HFF-Myc (cell line): Measurements from ENCODE around the gene EYS.

Experiments used
- DNase-seq: peaks from one replicate; pipeline ENCODE4 v3.0.0-alpha.2; 2011; ENCODE audit warnings: low read depth; ENCODE audit errors: extremely low read depth
- H3K4me3 ChIP-seq: replicated peaks from 2 replicates; pipeline ENCODE4 v1.5.1; 2011; ENCODE audit warnings: low read depth, mild to moderate bottlenecking, control low read depth, low read length
- TF ChIP-seq, protein P1 (sequence below): IDR thresholded peaks from 2 replicates; pipeline ENCODE4 v1.5.1; 2012; ENCODE audit warnings: mild to moderate bottlenecking, low read depth, low read length, control low read depth; ENCODE audit errors: missing control alignments

The EYS gene

GRCh38 chr6:64289931-64290330 is 1417.1 kb downstream of the EYS start:
- no peak overlapping the region for H3K4me3 ChIP-seq
- no peak for DNase-seq
- TF ChIP-seq, protein P1, sequence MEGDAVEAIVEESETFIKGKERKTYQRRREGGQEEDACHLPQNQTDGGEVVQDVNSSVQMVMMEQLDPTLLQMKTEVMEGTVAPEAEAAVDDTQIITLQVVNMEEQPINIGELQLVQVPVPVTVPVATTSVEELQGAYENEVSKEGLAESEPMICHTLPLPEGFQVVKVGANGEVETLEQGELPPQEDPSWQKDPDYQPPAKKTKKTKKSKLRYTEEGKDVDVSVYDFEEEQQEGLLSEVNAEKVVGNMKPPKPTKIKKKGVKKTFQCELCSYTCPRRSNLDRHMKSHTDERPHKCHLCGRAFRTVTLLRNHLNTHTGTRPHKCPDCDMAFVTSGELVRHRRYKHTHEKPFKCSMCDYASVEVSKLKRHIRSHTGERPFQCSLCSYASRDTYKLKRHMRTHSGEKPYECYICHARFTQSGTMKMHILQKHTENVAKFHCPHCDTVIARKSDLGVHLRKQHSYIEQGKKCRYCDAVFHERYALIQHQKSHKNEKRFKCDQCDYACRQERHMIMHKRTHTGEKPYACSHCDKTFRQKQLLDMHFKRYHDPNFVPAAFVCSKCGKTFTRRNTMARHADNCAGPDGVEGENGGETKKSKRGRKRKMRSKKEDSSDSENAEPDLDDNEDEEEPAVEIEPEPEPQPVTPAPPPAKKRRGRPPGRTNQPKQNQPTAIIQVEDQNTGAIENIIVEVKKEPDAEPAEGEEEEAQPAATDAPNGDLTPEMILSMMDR: no peak

- no peak for DNase-seq
- TF ChIP-seq, protein P1: no peak
- no peak overlapping the region for H3K4me3 ChIP-seq
These were observed 1418.7 kb downstream of the EYS start for GRCh38 chr6:64288351-64288750.

DNA sequence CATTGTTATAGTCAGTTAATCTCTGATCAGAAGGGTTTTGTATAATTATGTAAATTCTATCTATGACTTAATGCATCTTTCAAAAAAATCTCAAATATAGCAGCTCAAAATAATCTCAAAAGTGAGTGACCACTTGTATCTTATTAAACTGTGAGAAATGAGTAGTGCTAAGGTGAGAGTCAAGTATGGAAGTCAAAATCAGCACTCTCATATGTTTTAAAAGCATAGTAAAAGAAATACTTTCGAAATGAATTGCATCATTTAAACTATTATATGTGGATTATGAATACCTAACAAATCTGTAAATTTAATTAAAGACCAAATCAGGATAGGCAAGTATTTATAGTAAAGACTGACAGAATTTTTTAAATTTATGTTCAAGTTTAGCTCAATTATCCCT is 1425.9 kb downstream of the EYS start:
- no peak for DNase-seq
- no peak overlapping the region for H3K4me3 ChIP-seq
- TF ChIP-seq, protein P1: no peak

DNA sequence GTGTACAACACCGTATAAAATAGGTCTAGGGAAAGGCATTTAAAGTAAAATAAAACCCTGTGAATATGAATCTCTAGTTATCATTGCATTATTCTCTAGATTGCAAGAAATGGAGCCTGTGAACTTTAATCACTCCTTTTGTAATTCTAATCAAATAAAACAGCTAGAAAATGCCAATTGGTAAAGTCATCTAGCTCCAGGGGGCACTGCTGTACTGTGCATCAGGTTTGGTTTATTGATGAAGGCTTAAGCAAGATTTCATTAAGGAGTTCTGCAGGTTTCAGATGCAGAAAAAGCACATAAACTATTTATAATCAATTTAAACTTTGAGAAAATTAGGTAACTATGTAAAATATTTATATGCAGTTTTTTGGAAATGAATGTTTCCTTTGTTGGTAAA is 1426.5 kb downstream of the EYS start:
- TF ChIP-seq, protein P1: no peak
- no peak for DNase-seq
- no peak overlapping the region for H3K4me3 ChIP-seq

DNA sequence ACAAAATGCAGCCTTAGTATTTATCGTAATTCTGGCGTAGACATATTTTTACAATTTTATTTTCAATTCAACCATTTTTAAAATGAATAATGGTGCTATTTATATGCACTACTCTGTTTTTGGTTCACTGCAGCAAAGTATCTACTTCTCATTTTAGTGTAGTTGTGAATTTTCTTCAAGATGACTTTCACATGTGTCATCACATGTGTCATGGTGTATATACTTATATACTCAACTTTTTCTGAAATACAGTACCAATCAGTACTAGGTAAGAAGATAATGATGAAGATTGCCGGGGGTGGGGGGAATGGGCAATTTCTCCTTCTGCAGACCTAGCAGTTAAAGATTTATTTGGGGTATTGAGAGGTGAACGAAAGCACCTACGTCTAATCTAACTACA is 1436.9 kb downstream of the EYS start:
- DNase-seq: no peak
- TF ChIP-seq, protein P1: no peak

GRCh38 chr6:64266351-64266821 is 1440.6 kb downstream of the EYS start:
- DNase-seq: no peak
- TF ChIP-seq, protein P1: no peak
- H3K4me3 ChIP-seq: no peak overlapping the region

More for the DNA sequence above, 1436.9 kb downstream of the EYS start:
- H3K4me3 ChIP-seq: no peak overlapping the region

DNA sequence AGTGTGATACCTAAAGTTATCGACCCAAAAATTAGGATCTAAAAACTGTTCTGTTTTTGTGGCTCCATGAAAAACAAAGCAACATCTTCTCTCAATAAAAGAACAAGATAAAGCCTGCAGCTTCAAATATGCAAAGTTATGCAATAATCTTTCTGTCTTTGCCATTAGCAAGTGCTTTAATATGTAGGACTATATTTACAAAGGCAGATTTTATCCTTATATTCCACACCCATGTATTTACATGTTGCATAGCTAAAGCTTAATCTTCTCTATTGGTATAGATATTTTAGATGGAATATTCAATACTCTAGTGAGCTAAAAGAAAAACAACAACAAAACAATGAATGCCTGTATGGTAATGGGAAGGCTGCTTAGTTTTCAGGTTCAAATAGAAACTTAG is 1443.2 kb downstream of the EYS start:
- TF ChIP-seq, protein P1: no peak
- no peak overlapping the region for H3K4me3 ChIP-seq
- DNase-seq: no peak
